DOHH2 (cell line): Measurements from ENCODE around the gene ZFPL1.

Experiments used
- EZH2phosphoT487 ChIP-seq: fragments of 200-600 bp; sonication (generic); IDR thresholded peaks from 2 replicates; pipeline ENCODE4 v1.6.1; 2017; ENCODE audit warnings: borderline replicate concordance, mild to moderate bottlenecking, antibody characterized with exemption, low read length, moderate library complexity, mixed read lengths
- TF ChIP-seq, protein P1 (sequence below): fragments of 200-600 bp; sonication (generic); IDR thresholded peaks from one replicate; pipeline ENCODE4 v1.5.1; 2014; ENCODE audit warnings: antibody characterized with exemption, mild to moderate bottlenecking, low read depth, low read length; ENCODE audit not compliant: poor library complexity, severe bottlenecking

DNA sequence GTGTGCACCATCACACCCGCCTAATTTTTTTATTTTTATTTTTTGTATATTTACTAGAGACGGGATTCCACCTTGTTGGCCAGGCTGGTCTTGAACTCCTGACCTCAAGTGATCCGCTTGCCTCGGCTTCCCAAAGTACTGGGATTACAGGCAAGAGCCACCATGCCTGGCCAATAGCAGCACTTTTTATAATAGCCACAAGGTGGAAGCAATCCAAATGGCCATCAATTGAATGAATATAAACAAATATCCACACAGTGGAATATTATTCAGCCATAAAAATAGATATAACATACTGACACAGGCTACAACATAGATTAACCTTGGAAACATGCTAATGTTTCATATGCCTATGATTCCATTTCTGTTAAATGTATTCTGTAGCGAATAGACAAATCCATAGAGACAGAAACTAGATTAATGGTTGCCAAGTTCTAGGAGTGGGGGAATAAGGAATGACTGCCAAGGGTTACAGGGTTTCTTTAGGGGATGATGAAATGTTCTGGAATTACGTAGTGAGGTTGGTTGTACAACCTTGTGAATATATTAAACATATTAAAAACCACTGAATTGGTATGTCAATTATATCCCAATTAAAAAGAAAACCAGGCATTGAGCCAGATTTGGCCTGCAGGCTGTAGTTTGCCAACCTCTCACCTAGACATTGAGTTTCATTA is 16.8 kb downstream of the ZFPL1 start:
- TF ChIP-seq, protein P1, sequence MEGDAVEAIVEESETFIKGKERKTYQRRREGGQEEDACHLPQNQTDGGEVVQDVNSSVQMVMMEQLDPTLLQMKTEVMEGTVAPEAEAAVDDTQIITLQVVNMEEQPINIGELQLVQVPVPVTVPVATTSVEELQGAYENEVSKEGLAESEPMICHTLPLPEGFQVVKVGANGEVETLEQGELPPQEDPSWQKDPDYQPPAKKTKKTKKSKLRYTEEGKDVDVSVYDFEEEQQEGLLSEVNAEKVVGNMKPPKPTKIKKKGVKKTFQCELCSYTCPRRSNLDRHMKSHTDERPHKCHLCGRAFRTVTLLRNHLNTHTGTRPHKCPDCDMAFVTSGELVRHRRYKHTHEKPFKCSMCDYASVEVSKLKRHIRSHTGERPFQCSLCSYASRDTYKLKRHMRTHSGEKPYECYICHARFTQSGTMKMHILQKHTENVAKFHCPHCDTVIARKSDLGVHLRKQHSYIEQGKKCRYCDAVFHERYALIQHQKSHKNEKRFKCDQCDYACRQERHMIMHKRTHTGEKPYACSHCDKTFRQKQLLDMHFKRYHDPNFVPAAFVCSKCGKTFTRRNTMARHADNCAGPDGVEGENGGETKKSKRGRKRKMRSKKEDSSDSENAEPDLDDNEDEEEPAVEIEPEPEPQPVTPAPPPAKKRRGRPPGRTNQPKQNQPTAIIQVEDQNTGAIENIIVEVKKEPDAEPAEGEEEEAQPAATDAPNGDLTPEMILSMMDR, result peak; percentile 26
- TF ChIP-seq EZH2phosphoT487, result no peak
